ENCODE measurements around the gene VDR.

The VDR gene

DNA sequence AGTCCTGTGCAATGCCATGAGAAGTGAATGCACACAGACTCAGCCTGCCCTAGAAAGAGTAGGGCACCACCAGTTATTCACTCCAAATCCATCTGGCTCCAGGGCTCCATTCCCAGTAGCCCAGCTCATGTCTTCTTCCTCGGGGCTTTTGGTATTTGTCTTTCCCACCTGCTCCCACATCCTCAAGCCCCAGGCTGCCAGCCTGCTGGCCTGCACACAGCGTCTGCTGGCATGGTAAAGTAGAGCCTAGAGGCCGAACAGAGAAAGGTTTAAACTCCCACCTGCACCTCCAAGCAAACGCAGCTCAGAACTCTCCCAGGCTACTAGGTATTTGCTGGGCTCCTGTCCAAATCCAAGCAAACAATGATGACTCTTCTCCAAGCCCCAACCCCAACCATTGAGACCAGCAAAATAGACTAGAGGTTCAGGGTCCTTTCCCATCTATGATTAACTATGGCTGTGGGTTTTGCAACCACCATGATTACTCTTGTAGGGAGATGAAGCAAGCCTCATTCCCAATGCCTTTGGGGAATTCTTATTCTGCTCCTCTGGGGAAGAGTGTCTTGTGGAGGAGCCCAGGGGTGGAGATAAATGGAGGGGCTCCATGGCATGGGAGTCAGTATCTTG, 5.2 kb upstream of the VDR start:
- TF ChIP-seq CTCF (IDR thresholded peaks at IDR 0.05; ENCODE audit: low read depth, low read length), result no peak

GRCh38 chr12:47908738-47909137, 3.9 kb upstream of the VDR start:
- no peak for TF ChIP-seq CTCF (IDR thresholded peaks at IDR 0.05; ENCODE audit: low read depth, low read length)
- no peak for DNase-seq (ENCODE audit: extremely low read depth, low read depth)

More for the DNA sequence above, 5.2 kb upstream of the VDR start:
- no peak for DNase-seq (ENCODE audit: extremely low read depth, low read depth)

- DNase-seq (ENCODE audit: extremely low read depth, low read depth), result no peak
- TF ChIP-seq CTCF (IDR thresholded peaks at IDR 0.05; ENCODE audit: low read depth, low read length), result no peak
These were observed 3.2 kb upstream of the VDR start for GRCh38 chr12:47907851-47908454.

DNA sequence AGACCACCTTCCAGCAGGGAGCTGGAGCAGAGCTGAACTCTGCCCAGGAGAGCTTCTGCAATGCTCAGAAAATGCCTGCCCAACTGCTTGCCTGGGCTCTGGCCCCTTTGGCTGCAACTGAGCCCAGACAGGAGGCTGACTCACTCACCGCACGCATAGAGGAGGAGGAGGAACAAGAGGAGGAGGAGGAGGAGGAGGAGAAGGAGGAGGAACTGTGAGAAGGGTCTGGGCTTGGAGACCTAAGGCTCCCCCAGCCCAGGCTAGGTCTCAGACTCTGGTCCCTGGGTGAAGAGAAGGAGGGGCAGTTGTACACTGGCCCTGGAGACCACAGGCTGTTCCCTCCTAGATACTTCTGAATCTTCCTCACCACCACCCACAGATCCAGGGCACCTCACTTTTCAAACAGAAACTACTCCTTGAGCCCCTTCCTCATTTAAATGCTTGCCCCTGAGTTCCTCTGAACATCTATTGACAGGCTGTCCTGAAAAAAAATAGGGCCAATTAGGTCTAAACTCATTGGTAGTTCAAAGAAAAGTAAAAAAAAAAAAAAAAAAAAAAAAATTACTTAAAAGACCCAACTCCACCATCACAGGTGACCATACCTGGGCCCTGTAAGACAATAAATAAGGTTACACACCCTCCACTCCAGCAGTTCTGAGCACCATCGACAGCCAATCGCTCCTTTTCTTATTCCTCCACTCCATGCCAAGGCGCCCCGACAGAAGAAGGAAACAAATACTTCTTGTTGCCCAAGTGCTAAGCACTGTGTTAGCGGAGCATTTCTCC, 674 bp downstream of the VDR start:
- DNase-seq (ENCODE audit: extremely low read depth, low read depth), result peak; percentile 55
- TF ChIP-seq CTCF (IDR thresholded peaks at IDR 0.05; ENCODE audit: low read depth, low read length), result no peak

DNA sequence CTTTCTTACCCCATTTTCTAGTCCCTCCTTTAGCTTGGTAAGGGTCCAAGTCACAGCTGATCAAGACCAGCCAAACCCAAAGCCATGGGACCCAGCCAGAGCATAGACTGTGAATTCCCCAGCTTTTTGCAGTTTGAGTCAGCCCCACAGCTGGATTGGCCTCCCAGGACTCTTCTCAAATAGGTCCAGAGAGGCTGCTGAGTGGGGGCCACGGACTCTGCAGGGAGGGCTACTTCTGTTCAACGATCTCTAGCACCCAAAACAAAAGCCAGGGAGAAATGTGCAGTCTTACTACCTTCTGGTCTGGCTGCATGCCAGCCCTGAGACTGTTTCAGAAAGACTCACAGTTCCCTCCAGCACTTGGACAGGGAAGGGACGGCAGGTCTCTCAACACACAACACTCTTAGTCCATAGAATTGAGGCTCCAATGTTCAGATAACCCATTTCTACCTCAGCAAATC, 1.6 kb downstream of the VDR start:
- peak; percentile 64 for DNase-seq (ENCODE audit: extremely low read depth, low read depth)
- TF ChIP-seq CTCF (IDR thresholded peaks at IDR 0.05; ENCODE audit: low read depth, low read length), result no peak

DNA sequence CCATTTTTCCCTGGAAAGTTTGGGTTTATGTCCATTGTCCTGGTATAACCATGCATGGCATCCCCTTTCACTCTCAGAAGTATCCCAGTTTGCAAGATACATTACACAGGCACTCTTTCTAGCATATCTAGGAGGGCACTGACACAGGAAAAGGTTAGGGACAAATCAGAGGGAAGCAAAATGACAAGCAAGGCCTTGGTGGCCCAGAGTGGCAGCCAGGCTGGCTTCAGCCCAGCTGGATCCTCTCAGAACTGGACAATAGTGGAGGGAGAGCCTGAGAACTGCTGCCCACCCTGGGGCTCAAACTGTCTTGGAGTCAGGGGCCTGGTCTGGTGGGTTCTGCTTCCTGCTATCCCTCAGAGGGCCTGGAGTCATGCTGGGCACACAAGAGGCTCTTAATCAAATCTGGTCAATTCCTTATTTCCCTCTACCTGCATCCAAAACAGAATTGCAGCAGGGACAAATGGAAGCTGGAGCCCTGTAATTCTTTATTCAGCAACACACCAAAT, 2.6 kb downstream of the VDR start:
- TF ChIP-seq CTCF (IDR thresholded peaks at IDR 0.05; ENCODE audit: low read depth, low read length), result no peak
- DNase-seq (ENCODE audit: extremely low read depth, low read depth), result no peak

- no peak for TF ChIP-seq CTCF (IDR thresholded peaks at IDR 0.05; ENCODE audit: low read depth, low read length)
These were observed 3.1 kb downstream of the VDR start for GRCh38 chr12:47901718-47902093.

More at GRCh38 chr12:47901718-47902093, 3.1 kb downstream of the VDR start:
- no peak for DNase-seq (ENCODE audit: extremely low read depth, low read depth)

All from AG09319 (cell line).